GM23338 (cell line): Measurements from ENCODE around the gene TNPO3. TPM values are rescaled to one million over a fixed set of nuclear protein-coding genes. Genes with fewer than 3 reads are reported as not detected.

ENCODE experiments used
- ATAC-seq: fragments of 200-7000 bp; cut with Tn5 transposase; 3 replicates; pipeline ENCODE4 v1.9.1; 2020
- DNase-seq: peaks from one replicate; pipeline ENCODE4 v3.0.0-alpha.2; 2015; ENCODE audit warnings: low spot score
- H2AFZ ChIP-seq: fragments of 200-600 bp; sonication (generic); 2 replicates; pipeline ENCODE4 v1.8.0; 2016; ENCODE audit warnings: antibody characterized with exemption, mild to moderate bottlenecking, moderate library complexity
- H3F3A ChIP-seq: fragments of 200-600 bp; sonication (generic); replicated peaks from 2 replicates; pipeline ENCODE4 v1.8.0; 2017; ENCODE audit warnings: antibody characterized with exemption, mixed run types, low read depth
- H3K27ac ChIP-seq: fragments of 200-600 bp; sonication (generic); 2 replicates; pipeline ENCODE4 v1.6.1; 2016; ENCODE audit warnings: low read depth
- H3K27me3 ChIP-seq: fragments of 200-600 bp; sonication (generic); 2 replicates; pipeline ENCODE4 v1.8.0; 2016; ENCODE audit warnings: mild to moderate bottlenecking, mixed run types, moderate library complexity; ENCODE audit not compliant: insufficient read depth
- H3K36me3 ChIP-seq: fragments of 200-600 bp; sonication (generic); 2 replicates; pipeline ENCODE4 v1.8.0; 2016; ENCODE audit warnings: mild to moderate bottlenecking; ENCODE audit not compliant: insufficient read depth
- H3K4me1 ChIP-seq: fragments of 200-600 bp; sonication (generic); 2 replicates; pipeline ENCODE4 v1.8.0; 2016; ENCODE audit warnings: mild to moderate bottlenecking, moderate library complexity; ENCODE audit not compliant: insufficient read depth
- H3K4me2 ChIP-seq: fragments of 200-600 bp; sonication (generic); 2 replicates; pipeline ENCODE4 v1.7.1; 2017; ENCODE audit warnings: mixed run types
- H3K4me3 ChIP-seq: fragments of 200-600 bp; sonication (generic); 2 replicates; pipeline ENCODE4 v1.6.1; 2016; ENCODE audit warnings: mixed run types
- H3K79me2 ChIP-seq: fragments of 200-600 bp; sonication (generic); replicated peaks from 2 replicates; pipeline ENCODE4 v1.8.0; 2017; ENCODE audit warnings: mild to moderate bottlenecking; ENCODE audit not compliant: insufficient read depth
- H3K9me2 ChIP-seq: fragments of 200-600 bp; sonication (generic); 2 replicates; pipeline ENCODE4 v1.8.0; 2017; ENCODE audit not compliant: insufficient read depth
- H4K20me1 ChIP-seq: fragments of 200-600 bp; sonication (generic); replicated peaks from 2 replicates; pipeline ENCODE4 v1.8.0; 2017; ENCODE audit warnings: mild to moderate bottlenecking; ENCODE audit not compliant: insufficient read depth
- H3K27ac Mint-ChIP-seq: 2 replicates; pipeline ENCODE4 v1.8.0; 2020; ENCODE audit warnings: inconsistent platforms, mild to moderate bottlenecking, moderate library complexity, mixed read lengths
- H3K27me3 Mint-ChIP-seq: 3 replicates; pipeline ENCODE4 v1.8.0; 2022; ENCODE audit warnings: low read depth, mild to moderate bottlenecking, moderate library complexity, mixed read lengths, inconsistent platforms; ENCODE audit not compliant: insufficient read depth, poor library complexity
- H3K36me3 Mint-ChIP-seq: 3 replicates; pipeline ENCODE4 v1.8.0; 2021; ENCODE audit warnings: low read depth, mild to moderate bottlenecking, inconsistent platforms, moderate library complexity, mixed read lengths
- H3K4me1 Mint-ChIP-seq: 3 replicates; pipeline ENCODE4 v1.8.0; 2020; ENCODE audit warnings: mild to moderate bottlenecking, inconsistent platforms, mixed read lengths
- H3K4me3 Mint-ChIP-seq: 3 replicates; pipeline ENCODE4 v1.8.0; 2021; ENCODE audit warnings: moderate library complexity, mild to moderate bottlenecking, inconsistent platforms, mixed read lengths
- H3K9me3 Mint-ChIP-seq: 3 replicates; pipeline ENCODE4 v1.8.0; 2020; ENCODE audit warnings: moderate library complexity, mild to moderate bottlenecking, inconsistent platforms, mixed read lengths
- EZH2 ChIP-seq: fragments of 200-600 bp; sonication (generic); IDR thresholded peaks from one replicate; pipeline ENCODE4 v1.8.0; 2017; ENCODE audit warnings: antibody characterized with exemption, mild to moderate bottlenecking, low read depth; ENCODE audit not compliant: unreplicated experiment
- EZH2phosphoT487 ChIP-seq: fragments of 200-600 bp; sonication (generic); IDR thresholded peaks from one replicate; pipeline ENCODE4 v1.8.1; 2018; ENCODE audit warnings: antibody characterized with exemption; ENCODE audit not compliant: unreplicated experiment
- JUNB ChIP-seq: IDR thresholded peaks from one replicate; pipeline ENCODE4 v1.6.1; 2016; ENCODE audit warnings: antibody characterized with exemption; ENCODE audit not compliant: unreplicated experiment
- POLR2AphosphoS5 ChIP-seq: IDR thresholded peaks from 2 replicates; pipeline ENCODE4 v1.6.1; 2016; ENCODE audit warnings: antibody characterized with exemption, low read depth
- REST ChIP-seq: IDR thresholded peaks from one replicate; pipeline ENCODE4 v1.6.1; 2018; ENCODE audit warnings: antibody characterized with exemption; ENCODE audit not compliant: unreplicated experiment
- polyA plus RNA-seq: library from polyadenylated mRNA; unstranded; fragments of >200 nt; fragmentation: Nextera tagmentation; extraction: Ambion mirVana; gene quantifications from 2 replicates; pipeline ENCODE4 v1.2.1, GENCODE V29; 2016
- total RNA-seq: library from RNA; depleted of rRNA; stranded (reverse); fragments of >200 nt; shearing (Covaris generic); gene quantifications from 2 replicates; pipeline ENCODE4 v1.2.3, GENCODE V29; 2014

Gene TNPO3
- total and polyA plus RNA-seq, 2 experiments from 2014 or later, result 38.2 to 127 TPM

- Histone ChIP-seq H4K20me1 (peaks cover 4% of the 10 kb centered on the region; the same call in 1 of the 2 replicates), H3K27me3 (peaks cover 23% of the 10 kb centered on the region), H3K36me3 (no peaks in the 10 kb centered on the region), H3F3A (0 out of 2 replicates have a peak, but pooled peaks cover 4% of the 10 kb centered on the region), H2AFZ (no peak overlapping the region), H3K4me1 (no peaks in the 10 kb centered on the region), H3K4me2 (no peak overlapping the region), H3K4me3 (no peak overlapping the region), H3K27ac (no peak overlapping the region), H3K9me2 (no peaks in the 10 kb centered on the region), H3K79me2 (no peaks in the 10 kb centered on the region)
- no peak for TF ChIP-seq JUNB
- no peaks in the 10 kb centered on the region; the same call in 2 of the 3 replicates for H3K9me3 Mint-ChIP-seq
- DNase-seq (no peak), ATAC-seq (no peak)
- peaks cover 27% of the 10 kb centered on the region for H3K27me3 Mint-ChIP-seq
- no peaks in the 10 kb centered on the region; the same call in 2 of the 3 replicates for H3K36me3 Mint-ChIP-seq
- H3K27ac Mint-ChIP-seq, result no peak overlapping the region
- peaks cover 3% of the 10 kb centered on the region for H3K4me1 Mint-ChIP-seq
- no peak overlapping the region for H3K4me3 Mint-ChIP-seq
These were observed 122.7 kb downstream of the TNPO3 start for GRCh38 chr7:128931965-128932861.

DNA sequence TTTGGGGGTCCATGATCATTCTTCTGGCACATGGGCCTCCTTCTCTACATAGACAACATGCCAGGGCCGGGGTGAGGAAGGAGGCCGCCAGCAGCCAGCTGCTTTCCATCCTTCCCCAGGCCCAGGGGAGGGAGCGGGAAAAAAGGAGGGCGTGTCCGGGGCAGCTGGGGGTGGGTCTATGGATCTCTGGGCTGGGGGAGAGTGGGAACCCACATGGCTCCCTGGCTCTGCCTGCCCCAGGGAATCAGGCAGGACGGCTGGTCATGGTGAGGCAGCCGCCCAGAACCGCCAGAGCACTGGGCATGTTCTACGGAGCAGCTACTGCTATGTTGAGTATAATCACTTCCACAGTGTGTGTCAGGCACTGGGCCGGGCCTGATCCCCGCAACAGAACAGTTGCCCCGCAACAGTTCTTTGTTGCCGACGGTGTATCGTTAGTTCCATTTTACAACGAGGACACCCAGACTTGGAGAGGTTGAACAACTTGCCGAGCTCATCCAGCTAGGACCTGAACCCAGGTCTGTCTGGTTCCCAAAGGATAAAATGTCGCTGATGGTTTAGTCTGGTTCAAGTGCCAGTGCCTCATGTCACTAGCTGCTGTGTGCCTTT is 123.6 kb downstream of the TNPO3 start:
- TF ChIP-seq EZH2, result no peak
- no peak for TF ChIP-seq EZH2phosphoT487
- no peak for TF ChIP-seq POLR2AphosphoS5
- TF ChIP-seq REST, result no peak
- Mint-ChIP-seq H3K36me3 (no peaks in the 10 kb centered on the region; the same call in 2 of the 3 replicates), H3K27me3 (peaks cover 18% of the 10 kb centered on the region), H3K9me3 (no peaks in the 10 kb centered on the region; the same call in 2 of the 3 replicates), H3K27ac (no peak overlapping the region), H3K4me1 (peaks cover 3% of the 10 kb centered on the region; the same call in 2 of the 3 replicates), H3K4me3 (no peak overlapping the region)
- no peak overlapping the region for H3K27ac ChIP-seq
- ATAC-seq, result peak; percentile 23; the same call in 2 of the 3 replicates
- H3F3A ChIP-seq, result no peaks in the 10 kb centered on the region
- no peaks in the 10 kb centered on the region for H3K9me2 ChIP-seq
- H3K36me3 ChIP-seq, result no peaks in the 10 kb centered on the region
- no peaks in the 10 kb centered on the region for H3K79me2 ChIP-seq
- H4K20me1 ChIP-seq, result no peaks in the 10 kb centered on the region
- DNase-seq, result no peak
- H3K4me1 ChIP-seq, result no peaks in the 10 kb centered on the region
- H3K27me3 ChIP-seq, result peaks cover 14% of the 10 kb centered on the region
- no peak overlapping the region for H3K4me3 ChIP-seq
- H2AFZ ChIP-seq, result peak overlapping the region; percentile 32
- no peak overlapping the region for H3K4me2 ChIP-seq
